Measurements from ENCODE around the gene CDK5R1.

CDK5R1 gene

DNA sequence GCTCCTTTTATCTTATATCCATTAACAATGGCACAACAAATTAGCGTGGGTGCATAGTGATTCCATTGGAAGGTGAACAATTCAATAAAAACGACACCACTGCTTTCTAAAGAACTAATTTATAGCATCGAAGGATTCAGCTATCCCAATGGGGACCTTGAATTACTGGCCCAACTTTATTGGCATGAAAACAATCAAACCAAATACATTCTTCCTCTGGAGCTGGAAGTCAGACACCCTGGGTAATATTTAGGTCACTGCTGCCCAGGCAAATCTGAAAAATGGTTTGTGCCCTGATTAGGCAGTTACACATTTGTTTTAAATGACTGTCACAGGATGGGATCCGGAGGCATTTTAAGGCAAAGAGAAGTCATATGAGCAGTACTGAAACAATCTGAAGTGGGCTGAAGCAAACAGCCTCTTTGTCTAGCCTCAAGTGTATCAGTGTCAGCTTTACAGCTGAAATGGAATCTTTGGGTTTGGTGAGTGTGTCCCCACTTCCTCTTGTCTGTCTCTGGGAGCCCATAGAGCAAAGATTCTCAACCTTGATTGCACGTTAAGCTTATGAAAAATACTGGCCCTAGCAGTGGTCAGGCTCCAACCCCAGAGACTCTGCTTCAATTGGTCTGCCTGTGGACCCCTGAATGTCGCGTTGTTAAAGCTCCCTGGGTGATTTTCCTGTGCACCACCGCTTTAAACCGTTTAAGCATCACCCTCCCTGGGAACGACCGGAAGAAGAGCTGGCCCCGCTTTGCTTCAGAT, 30.3 kb downstream of the CDK5R1 start:
- TF ChIP-seq, protein P1, sequence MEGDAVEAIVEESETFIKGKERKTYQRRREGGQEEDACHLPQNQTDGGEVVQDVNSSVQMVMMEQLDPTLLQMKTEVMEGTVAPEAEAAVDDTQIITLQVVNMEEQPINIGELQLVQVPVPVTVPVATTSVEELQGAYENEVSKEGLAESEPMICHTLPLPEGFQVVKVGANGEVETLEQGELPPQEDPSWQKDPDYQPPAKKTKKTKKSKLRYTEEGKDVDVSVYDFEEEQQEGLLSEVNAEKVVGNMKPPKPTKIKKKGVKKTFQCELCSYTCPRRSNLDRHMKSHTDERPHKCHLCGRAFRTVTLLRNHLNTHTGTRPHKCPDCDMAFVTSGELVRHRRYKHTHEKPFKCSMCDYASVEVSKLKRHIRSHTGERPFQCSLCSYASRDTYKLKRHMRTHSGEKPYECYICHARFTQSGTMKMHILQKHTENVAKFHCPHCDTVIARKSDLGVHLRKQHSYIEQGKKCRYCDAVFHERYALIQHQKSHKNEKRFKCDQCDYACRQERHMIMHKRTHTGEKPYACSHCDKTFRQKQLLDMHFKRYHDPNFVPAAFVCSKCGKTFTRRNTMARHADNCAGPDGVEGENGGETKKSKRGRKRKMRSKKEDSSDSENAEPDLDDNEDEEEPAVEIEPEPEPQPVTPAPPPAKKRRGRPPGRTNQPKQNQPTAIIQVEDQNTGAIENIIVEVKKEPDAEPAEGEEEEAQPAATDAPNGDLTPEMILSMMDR (IDR thresholded peaks at IDR 0.05; ENCODE audit: borderline replicate concordance, control extremely low read depth, extremely low read depth, insufficient read depth, missing control alignments), result no peak
- DNase-seq (ENCODE audit: low spot score), result no peak
- in situ Hi-C loops (cut with MboI; ENCODE audit: low sequenced_read_pairs, unreplicated experiment), result no loop called here

DNA sequence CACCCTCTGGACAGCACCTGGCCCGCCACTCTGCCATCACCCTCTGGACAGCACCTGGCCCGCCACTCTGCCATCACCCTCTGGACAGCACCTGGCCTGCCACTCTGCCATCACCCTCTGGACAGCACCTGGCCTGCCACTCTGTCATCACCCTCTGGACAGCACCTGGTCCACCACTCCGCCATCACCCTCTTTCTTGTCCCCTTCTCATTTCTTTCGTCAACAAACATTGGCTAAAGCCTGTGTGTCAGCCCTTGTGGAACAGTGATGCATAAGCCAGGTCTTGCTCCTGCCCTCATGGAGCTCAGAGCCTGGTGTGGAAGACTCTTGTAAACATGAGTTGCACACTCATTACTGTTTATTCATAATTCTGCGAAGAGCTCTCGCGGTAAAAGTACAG, 31.2 kb downstream of the CDK5R1 start:
- no peak for DNase-seq (ENCODE audit: low spot score)
- in situ Hi-C loops (cut with MboI; ENCODE audit: low sequenced_read_pairs, unreplicated experiment), result no loop called here
- TF ChIP-seq, protein P1 (IDR thresholded peaks at IDR 0.05; ENCODE audit: borderline replicate concordance, control extremely low read depth, extremely low read depth, insufficient read depth, missing control alignments), result no peak

DNA sequence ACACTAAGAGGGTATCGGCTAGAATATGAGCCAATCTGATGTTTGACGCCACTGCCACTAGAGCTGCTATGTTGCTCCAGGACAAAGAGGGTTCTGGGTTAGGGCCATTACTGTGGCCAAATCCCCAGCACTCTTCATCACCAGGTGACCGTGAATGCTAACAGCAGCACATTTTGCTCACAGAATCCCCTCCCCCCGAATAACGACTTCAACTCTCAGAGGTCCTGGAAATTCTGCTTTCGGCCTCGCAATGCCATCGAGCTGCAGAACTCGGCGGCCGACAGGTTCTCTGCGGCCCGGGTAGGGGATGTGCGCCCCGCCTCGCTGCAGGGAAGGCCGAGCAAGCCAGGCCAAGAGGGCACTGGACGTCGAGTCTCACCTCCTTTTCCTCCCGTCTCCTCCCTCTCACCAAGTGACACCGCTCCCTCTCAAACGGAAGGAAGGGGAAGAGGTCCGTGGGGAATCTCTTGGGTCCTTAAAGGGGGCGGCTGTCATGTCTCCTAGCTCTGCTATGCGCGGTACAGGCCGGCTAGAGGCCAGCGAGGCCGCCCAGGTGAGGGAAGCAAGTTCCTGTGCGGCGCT, 31.9 kb downstream of the CDK5R1 start:
- TF ChIP-seq, protein P1 (IDR thresholded peaks at IDR 0.05; ENCODE audit: borderline replicate concordance, control extremely low read depth, extremely low read depth, insufficient read depth, missing control alignments), result no peak
- in situ Hi-C loops (cut with MboI; ENCODE audit: low sequenced_read_pairs, unreplicated experiment), result no loop called here
- no peak for DNase-seq (ENCODE audit: low spot score)

DNA sequence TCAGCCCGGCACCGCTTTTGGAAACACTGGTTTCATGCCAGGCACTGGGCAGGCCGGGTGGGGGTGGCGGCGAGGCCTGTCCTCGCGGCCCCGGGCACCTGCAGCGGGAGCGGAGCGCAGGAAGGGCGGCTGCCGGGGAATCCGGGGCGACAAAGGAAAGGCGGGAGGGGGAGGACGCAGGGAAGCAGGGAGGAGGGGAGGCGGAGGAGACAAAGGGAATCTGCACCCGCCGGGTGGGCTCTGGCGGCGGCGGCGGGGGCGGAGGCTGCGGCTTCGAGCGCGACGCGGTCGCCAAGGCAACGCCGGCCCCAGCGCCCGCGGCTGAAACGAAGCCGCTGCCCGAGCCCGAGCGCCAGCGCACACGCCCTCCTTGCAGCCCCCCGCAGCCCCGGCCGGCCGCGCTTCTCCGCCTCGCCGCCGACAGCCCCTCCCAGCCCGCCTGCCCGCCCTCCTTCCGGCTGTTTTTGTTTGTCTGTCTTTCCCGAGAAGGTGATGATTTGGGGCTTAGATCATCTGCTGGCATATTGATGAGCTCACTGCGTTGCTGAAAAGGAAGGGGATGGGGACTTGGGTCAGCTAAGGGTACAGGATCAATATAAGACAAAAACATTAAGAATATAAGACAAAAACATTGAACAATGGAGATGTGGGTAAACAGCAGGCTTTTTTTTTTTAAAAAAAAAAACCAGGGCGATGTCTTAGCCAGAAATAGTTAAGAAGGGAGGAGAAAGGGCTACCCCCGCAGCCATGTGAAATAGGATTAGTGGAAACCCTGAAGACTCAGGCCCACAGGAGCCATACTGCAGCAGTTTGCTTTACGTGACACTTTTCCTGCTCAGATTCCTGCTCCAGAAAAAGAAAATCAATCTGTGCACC, 32.7 kb downstream of the CDK5R1 start:
- in situ Hi-C loops (cut with MboI; ENCODE audit: low sequenced_read_pairs, unreplicated experiment), result no loop called here
- peak; percentile 73 for DNase-seq (ENCODE audit: low spot score)
- TF ChIP-seq, protein P1 (IDR thresholded peaks at IDR 0.05; ENCODE audit: borderline replicate concordance, control extremely low read depth, extremely low read depth, insufficient read depth, missing control alignments), result no peak

DNA sequence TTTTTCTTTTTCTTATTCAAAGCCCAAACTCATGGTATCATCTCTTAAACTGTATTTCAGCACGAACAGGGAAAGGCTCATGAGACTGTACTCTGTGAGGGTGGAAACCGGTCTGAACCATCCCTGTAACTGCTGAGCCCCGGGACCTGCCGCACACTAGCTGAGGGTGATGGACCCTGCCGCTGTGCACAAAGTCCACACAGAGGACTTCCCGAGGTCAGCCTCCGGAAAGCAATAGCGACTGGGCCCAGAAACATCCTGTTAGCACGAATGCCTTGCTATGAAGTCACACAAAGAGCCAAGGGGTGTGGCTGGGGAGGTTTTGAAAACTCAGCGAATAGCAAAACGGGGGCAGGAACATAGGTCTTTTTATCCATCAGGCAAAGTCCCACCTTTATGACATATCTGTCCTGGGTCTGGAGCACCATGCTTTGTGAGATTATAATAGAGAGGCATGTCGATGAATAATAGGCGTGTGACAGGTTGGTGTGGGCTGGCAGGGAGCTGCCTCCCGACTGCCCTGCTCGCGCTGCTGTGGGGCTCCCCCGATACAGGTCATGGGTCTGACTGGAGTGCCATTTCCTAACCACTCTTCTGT, 33.4 kb downstream of the CDK5R1 start:
- TF ChIP-seq, protein P1 (IDR thresholded peaks at IDR 0.05; ENCODE audit: borderline replicate concordance, control extremely low read depth, extremely low read depth, insufficient read depth, missing control alignments), result no peak
- in situ Hi-C loops (cut with MboI; ENCODE audit: low sequenced_read_pairs, unreplicated experiment), result no loop called here
- DNase-seq (ENCODE audit: low spot score), result peak; percentile 65

DNA sequence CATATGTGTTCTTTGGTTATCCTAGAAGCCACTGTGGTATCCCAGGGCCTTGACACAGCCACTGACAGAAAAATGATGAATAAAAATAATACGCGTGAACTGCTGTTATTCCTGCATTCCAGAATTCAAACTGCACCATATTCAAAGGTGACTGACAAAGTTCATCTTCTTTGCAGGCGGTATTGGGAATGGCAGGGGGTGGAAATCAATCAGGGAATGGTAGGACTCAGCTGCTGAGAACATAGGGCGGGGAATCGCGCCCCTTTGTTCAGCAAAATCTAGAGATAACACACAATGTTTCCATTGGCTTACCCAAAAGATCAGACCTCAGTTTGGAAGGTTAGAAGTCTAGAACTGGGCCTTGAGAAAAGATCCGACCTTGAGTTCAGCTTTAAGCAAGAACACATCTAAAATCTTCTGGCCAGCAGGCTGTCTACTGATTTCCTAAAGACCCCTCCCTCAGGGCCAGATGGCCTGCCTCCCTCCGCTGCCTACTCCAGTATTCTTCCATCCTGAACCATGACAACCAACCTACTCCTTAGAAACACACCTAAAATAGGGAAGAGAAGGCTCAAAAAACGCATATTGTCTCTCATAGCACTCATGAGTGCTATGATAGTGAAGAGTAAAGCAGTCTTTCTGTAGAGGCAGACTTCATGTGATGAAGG, 34.1 kb downstream of the CDK5R1 start:
- DNase-seq (ENCODE audit: low spot score), result no peak
- in situ Hi-C loops (cut with MboI; ENCODE audit: low sequenced_read_pairs, unreplicated experiment), result no loop called here
- TF ChIP-seq, protein P1 (IDR thresholded peaks at IDR 0.05; ENCODE audit: borderline replicate concordance, control extremely low read depth, extremely low read depth, insufficient read depth, missing control alignments), result no peak

Measured in GM13976 (cell line).